Endothelial cell of umbilical vein (primary cell): ENCODE data around the gene STK40. TPM values are rescaled to one million over a fixed set of nuclear protein-coding genes. Genes with fewer than 3 reads are reported as not detected.

Experiments
- BruUV-seq: library from RNA; stranded (reverse); fragments of 400-500 nt; replicated peaks from 2 replicates; lab custom pipeline; 2021; lab: Mats Ljungman, UMichigan
- CTCF ChIA-PET: fragments of 300-600, 350-600 bp; sonication (Branson Sonifier 250); formaldehyde crosslinking; loops from one replicate; lab custom pipeline; 2021; ENCODE audit warnings: antibody characterized with exemption, inconsistent platforms; lab: Charles Lee
- POLR2A ChIA-PET: fragments of 300-600, 350-600 bp; sonication (Branson Sonifier 250); formaldehyde crosslinking; loops from one replicate; lab custom pipeline; 2021; ENCODE audit warnings: antibody characterized with exemption, inconsistent platforms; lab: Charles Lee
- DNase-seq: peaks from one replicate; pipeline ENCODE4 v3.0.0-alpha.2; 2011; ENCODE audit warnings: low read depth, low spot score
- FAIRE-seq: peaks from 2 replicates; lab custom pipeline; 2011; peaks lifted over from hg19 to GRCh38; lab: Jason Lieb, UNC
- H2AFZ ChIP-seq: 2 replicates; pipeline ENCODE4 v1.6.0; 2012; ENCODE audit warnings: low read depth, low read length, control low read depth, inconsistent platforms
- H3K27ac ChIP-seq: 2 replicates; pipeline ENCODE4 v1.5.1; 2011; ENCODE audit warnings: low read depth, mild to moderate bottlenecking, control low read depth, low read length, moderate library complexity; ENCODE audit not compliant: insufficient read depth
- H3K27me3 ChIP-seq, 2 experiments: 2 replicates each; pipeline versions ENCODE4 v1.6.0 to v1.6.1; 2011; ENCODE audit warnings: low read length in 2 of 2, mixed read lengths in 1 of 2; ENCODE audit not compliant: control insufficient read depth in 2 of 2, insufficient read depth in 2 of 2
- H3K36me3 ChIP-seq, 2 experiments: 2 replicates in 1 of 2; 3 replicates in 1 of 2; pipeline ENCODE4 v1.5.1; 2011; ENCODE audit warnings: low read length in 2 of 2, mild to moderate bottlenecking in 1 of 2, moderate library complexity in 1 of 2; ENCODE audit not compliant: control insufficient read depth in 2 of 2, insufficient read depth in 2 of 2; ENCODE audit errors: extremely low read depth in 1 of 2
- H3K4me1 ChIP-seq: 3 replicates; pipeline ENCODE4 v1.5.1; 2011; ENCODE audit warnings: mild to moderate bottlenecking, low read length; ENCODE audit not compliant: control insufficient read depth, insufficient read depth; ENCODE audit errors: extremely low read depth
- H3K4me2 ChIP-seq: 2 replicates; pipeline ENCODE4 v1.6.1; 2011; ENCODE audit warnings: low read length, control low read depth, mixed read lengths; ENCODE audit not compliant: insufficient read depth
- H3K4me3 ChIP-seq, 3 experiments: fragments of 200-600 bp in 1 of 3; sonication (generic), shearing (Covaris generic) in 1 of 3; replicated peaks in 1 of 3; 2 replicates each; pipeline ENCODE4 v1.5.1; 2011 to 2016; ENCODE audit warnings: control low read depth in 3 of 3, low read length in 3 of 3, mild to moderate bottlenecking in 2 of 3, inconsistent platforms in 1 of 3, low read depth in 1 of 3, moderate library complexity in 1 of 3; ENCODE audit not compliant: insufficient read depth in 1 of 3
- H3K79me2 ChIP-seq: 2 replicates; pipeline ENCODE4 v1.6.0; 2012; ENCODE audit warnings: low read length, inconsistent platforms; ENCODE audit not compliant: control insufficient read depth, insufficient read depth
- H3K9ac ChIP-seq: replicated peaks from 2 replicates; pipeline ENCODE3; 2011; ENCODE audit warnings: low read length, control low read depth; ENCODE audit not compliant: insufficient read depth; ENCODE audit errors: extremely low read depth
- H3K9me1 ChIP-seq: replicated peaks from 3 replicates; pipeline ENCODE4 v1.6.0; 2011; ENCODE audit warnings: mild to moderate bottlenecking, low read length; ENCODE audit not compliant: control insufficient read depth, insufficient read depth; ENCODE audit errors: extremely low read depth
- H3K9me3 ChIP-seq: replicated peaks from 2 replicates; pipeline ENCODE4 v1.5.1; 2012; ENCODE audit warnings: low read length, inconsistent platforms; ENCODE audit not compliant: control insufficient read depth, insufficient read depth
- H4K20me1 ChIP-seq: replicated peaks from 2 replicates; pipeline ENCODE3; 2011; ENCODE audit warnings: mild to moderate bottlenecking, low read length; ENCODE audit not compliant: control insufficient read depth, insufficient read depth; ENCODE audit errors: extremely low read depth
- CTCF ChIP-seq, 2 donors: IDR thresholded peaks; 1 replicate in 1 of 2; 2 replicates in 1 of 2; pipeline ENCODE4 v1.5.1; 2011; ENCODE audit warnings: low read length in 2 of 2, mild to moderate bottlenecking in 2 of 2, moderate library complexity in 2 of 2, control low read depth in 1 of 2, inconsistent platforms in 1 of 2, low read depth in 1 of 2; ENCODE audit not compliant: insufficient read depth in 1 of 2; ENCODE audit errors: extremely low read depth in 1 of 2
- EZH2 ChIP-seq: IDR thresholded peaks from 2 replicates; pipeline ENCODE4 v1.6.1; 2012; ENCODE audit warnings: borderline replicate concordance, low read depth, mild to moderate bottlenecking, moderate library complexity, low read length, inconsistent platforms; ENCODE audit not compliant: severe bottlenecking
- FOS ChIP-seq: IDR thresholded peaks from 2 replicates; pipeline ENCODE4 v1.6.1; 2011; ENCODE audit warnings: mild to moderate bottlenecking, low read length, moderate library complexity, borderline replicate concordance; ENCODE audit not compliant: insufficient read depth
- GATA2 ChIP-seq: IDR thresholded peaks from 2 replicates; pipeline ENCODE4 v1.7.0; 2011; ENCODE audit warnings: low read depth, mild to moderate bottlenecking, moderate library complexity, mixed read lengths, low read length; ENCODE audit not compliant: insufficient read length, insufficient read depth
- JUN ChIP-seq: IDR thresholded peaks from 2 replicates; pipeline ENCODE4 v1.6.1; 2011; ENCODE audit warnings: borderline replicate concordance, low read depth; ENCODE audit not compliant: insufficient read length, insufficient read depth
- MAX ChIP-seq: IDR thresholded peaks from 2 replicates; pipeline ENCODE4 v1.6.1; 2011; ENCODE audit not compliant: insufficient read depth, insufficient read length
- MYC ChIP-seq: IDR thresholded peaks from one replicate; pipeline ENCODE4 v1.6.1; 2011; ENCODE audit warnings: mild to moderate bottlenecking, low read depth, low read length
- POLR2A ChIP-seq: IDR thresholded peaks from 2 replicates; pipeline ENCODE4 v1.6.1; 2012; ENCODE audit warnings: low read depth, mild to moderate bottlenecking, control low read depth, low read length
- POLR2AphosphoS5 ChIP-seq: IDR thresholded peaks from 2 replicates; pipeline ENCODE4 v1.6.1; 2012; ENCODE audit warnings: low read depth, mild to moderate bottlenecking, control low read depth, low read length, moderate library complexity; ENCODE audit not compliant: insufficient read depth
- dilution Hi-C: fragments of 300-500 bp; cut with MboI; formaldehyde crosslinking; loops from one replicate; pipeline ENCODE4 v1.15.0; 2019; ENCODE audit warnings: low sequenced_read_pairs; ENCODE audit not compliant: extremely low pct_ligation_motif_present
- intact Hi-C: fragments of 100-400 bp; cut with micrococcal nuclease; formaldehyde crosslinking; loops from one replicate; pipeline ENCODE4 v1.10.0; 2022
- polyA plus RNA-seq, 4 experiments: library from polyadenylated mRNA; depleted of rRNA in 3 of 4; stranded (reverse) in 3 of 4; unstranded in 1 of 4; fragments of >200 nt; gene quantifications; 2 replicates each; pipeline versions ENCODE4 v1.2.1 to v1.2.3, GENCODE V29; 2011 to 2012; ENCODE audit warnings: missing spikeins in 1 of 4
- total RNA-seq: library from RNA; stranded (reverse); gene quantifications from 2 replicates; pipeline ENCODE4 v1.2.3, GENCODE V29; 2021

The STK40 gene
- total and polyA plus RNA-seq, 2 donors (not counting 3 experiments of a cell fraction or from before 2014, with no cell fraction given), result 20.8 to 36.8 TPM

- no peak overlapping the region for H3K4me2 ChIP-seq
- H4K20me1 ChIP-seq, result no peaks in the 10 kb centered on the region
- DNase-seq (no peak), FAIRE-seq (no peak)
- TF ChIP-seq POLR2AphosphoS5 (no peak), MYC (no peak), JUN (no peak), CTCF (IDR thresholded peaks at IDR 0.05; ENCODE audit: extremely low read depth in 1 of 2, insufficient read depth in 1 of 2, low read depth in 1 of 2, low read length in 2 of 2) (no peak), EZH2 (no peak), MAX (no peak), GATA2 (no peak), FOS (no peak), POLR2A (no peak)
- no peak overlapping the region for H2AFZ ChIP-seq
- no peak overlapping the region for H3K9ac ChIP-seq
- H3K4me1 ChIP-seq, result peaks cover 3% of the 10 kb centered on the region
- intact Hi-C loops (no loop called here), dilution Hi-C loops (no loop called here)
- H3K9me3 ChIP-seq, result no peaks in the 10 kb centered on the region
- POLR2A ChIA-PET, result no interaction called here
- H3K79me2 ChIP-seq, result no peaks in the 10 kb centered on the region
- H3K27me3 ChIP-seq, result no peaks in the 10 kb centered on the region
- H3K36me3 ChIP-seq, result no peaks in the 10 kb centered on the region
- H3K9me1 ChIP-seq, result no peaks in the 10 kb centered on the region
- H3K27ac ChIP-seq, result no peak overlapping the region
- no peak overlapping the region for H3K4me3 ChIP-seq
- BruUV-seq, result no TSS peak
- CTCF ChIA-PET, result interaction anchor here (5.7 kb wide), 1 partner anchor 75 kb away, joined by 70 read pairs; no protein-coding TSS in a partner anchor
These were observed 32.2 kb upstream of the STK40 start for GRCh38 chr1:36417931-36418330.
